Left ventricle myocardium inferior (tissue), 1 donor: ENCODE measurements around the gene KIFC3. TPM values are rescaled to one million over a fixed set of nuclear protein-coding genes. Genes with fewer than 3 reads are reported as not detected.
A peak's percentile ranks its signal among the peaks of the same experiment; 100 is the strongest.
"Not testable (repeated sequence)": the region's sequence is repeated elsewhere in the genome, so short reads cannot be mapped to it uniquely, and the experiment has no call there.

Experiments used
- DNase-seq: peaks from one replicate; pipeline ENCODE4 v3.0.0-alpha.2; 2020
- H3K27ac ChIP-seq: fragments of 200-600 bp; replicated peaks from 2 replicates; pipeline ENCODE4 v1.8.0; 2021
- H3K27me3 ChIP-seq: fragments of 200-600 bp; 2 replicates; pipeline ENCODE4 v1.8.0; 2021; ENCODE audit warnings: low read depth
- H3K36me3 ChIP-seq: fragments of 200-600 bp; 2 replicates; pipeline ENCODE4 v1.8.0; 2021
- H3K4me1 ChIP-seq: fragments of 200-600 bp; 2 replicates; pipeline ENCODE4 v1.8.0; 2021
- H3K4me3 ChIP-seq: fragments of 200-600 bp; 2 replicates; pipeline ENCODE4 v1.8.0; 2021; ENCODE audit warnings: mild to moderate bottlenecking, moderate library complexity
- H3K9me3 ChIP-seq: fragments of 200-600 bp; replicated peaks from 2 replicates; pipeline ENCODE4 v1.8.0; 2021
- intact Hi-C: fragments of 100-400 bp; cut with micrococcal nuclease; formaldehyde crosslinking; loops from one replicate; pipeline ENCODE4 v1.11.0; 2022
- total RNA-seq: library from RNA; stranded (reverse); fragmentation: NEBNext Ultra II Directional; extraction: Animal tissue kit (Norgen Biotek cat#: 25700); gene quantifications from one replicate; pipeline ENCODE4 v1.2.1, GENCODE V29; 2021
- TF ChIP-seq, protein P1 (sequence below): fragments of 200-600 bp; IDR thresholded peaks from 2 replicates; pipeline ENCODE4 v1.8.0; 2021; ENCODE audit warnings: antibody characterized with exemption, mild to moderate bottlenecking, borderline replicate concordance
- donor health status: DM: no; HTN: yes; CAD: no; lungs with severe emphysema.

KIFC3 gene
- total RNA-seq, 1 donor from 2014 or later, result 63.5 TPM

DNA sequence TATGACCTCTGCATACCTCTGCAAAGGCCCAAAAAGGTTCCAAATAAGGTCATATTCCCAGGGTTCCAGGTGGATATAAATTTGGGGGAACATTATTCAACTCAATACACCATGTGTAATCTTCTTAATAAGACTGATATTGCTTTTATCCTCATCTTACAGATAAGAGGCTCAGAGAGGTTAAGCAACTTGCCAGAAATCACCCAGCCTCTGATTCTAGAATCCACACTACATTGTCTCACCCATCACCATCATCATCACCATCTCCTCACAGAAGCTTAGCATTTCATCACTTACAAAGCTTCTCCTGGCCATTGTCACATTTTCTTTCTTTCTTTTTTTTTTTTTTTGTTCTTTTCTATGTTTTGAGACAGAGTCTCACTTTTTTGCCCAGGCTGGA, 15.4 kb upstream of the KIFC3 start:
- TF ChIP-seq, protein P1, sequence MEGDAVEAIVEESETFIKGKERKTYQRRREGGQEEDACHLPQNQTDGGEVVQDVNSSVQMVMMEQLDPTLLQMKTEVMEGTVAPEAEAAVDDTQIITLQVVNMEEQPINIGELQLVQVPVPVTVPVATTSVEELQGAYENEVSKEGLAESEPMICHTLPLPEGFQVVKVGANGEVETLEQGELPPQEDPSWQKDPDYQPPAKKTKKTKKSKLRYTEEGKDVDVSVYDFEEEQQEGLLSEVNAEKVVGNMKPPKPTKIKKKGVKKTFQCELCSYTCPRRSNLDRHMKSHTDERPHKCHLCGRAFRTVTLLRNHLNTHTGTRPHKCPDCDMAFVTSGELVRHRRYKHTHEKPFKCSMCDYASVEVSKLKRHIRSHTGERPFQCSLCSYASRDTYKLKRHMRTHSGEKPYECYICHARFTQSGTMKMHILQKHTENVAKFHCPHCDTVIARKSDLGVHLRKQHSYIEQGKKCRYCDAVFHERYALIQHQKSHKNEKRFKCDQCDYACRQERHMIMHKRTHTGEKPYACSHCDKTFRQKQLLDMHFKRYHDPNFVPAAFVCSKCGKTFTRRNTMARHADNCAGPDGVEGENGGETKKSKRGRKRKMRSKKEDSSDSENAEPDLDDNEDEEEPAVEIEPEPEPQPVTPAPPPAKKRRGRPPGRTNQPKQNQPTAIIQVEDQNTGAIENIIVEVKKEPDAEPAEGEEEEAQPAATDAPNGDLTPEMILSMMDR, result no peak
- DNase-seq, result no peak
- intact Hi-C loops, result no loop called here
- Histone ChIP-seq H3K4me3 (no peak overlapping the region), H3K4me1 (peaks cover 23% of the 10 kb centered on the region), H3K36me3 (no peaks in the 10 kb centered on the region), H3K27me3 (no peaks in the 10 kb centered on the region), H3K9me3 (no peaks in the 10 kb centered on the region), H3K27ac (no peak overlapping the region)

GRCh38 chr16:57815987-57816745, 13.9 kb upstream of the KIFC3 start:
- peak; percentile 88 for DNase-seq
- Histone ChIP-seq H3K9me3 (no peaks in the 10 kb centered on the region), H3K27ac (peak overlapping the region; percentile 85), H3K4me3 (no peak overlapping the region), H3K36me3 (no peaks in the 10 kb centered on the region), H3K4me1 (peaks cover 23% of the 10 kb centered on the region), H3K27me3 (no peaks in the 10 kb centered on the region)
- intact Hi-C loops, result no loop called here
- TF ChIP-seq, protein P1, result no peak

DNA sequence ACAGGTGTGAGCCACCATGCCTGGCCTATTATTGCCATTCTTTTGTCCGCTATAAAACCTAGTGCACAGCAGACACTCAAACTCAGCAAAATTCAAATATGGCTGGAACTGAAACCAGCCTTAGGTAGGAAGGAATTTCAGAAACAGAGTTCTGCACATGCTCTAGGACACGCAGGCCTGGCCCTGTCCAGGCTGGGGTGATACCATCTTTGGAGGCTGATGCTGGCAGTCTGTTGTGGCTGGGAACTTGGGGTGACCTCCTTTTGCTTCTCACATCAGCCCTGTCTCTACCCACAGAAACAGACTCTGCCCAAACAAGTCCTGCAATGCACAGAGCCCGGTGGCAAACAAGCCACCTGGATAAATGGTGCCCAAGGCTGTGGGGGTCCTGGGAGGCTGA, 12.6 kb upstream of the KIFC3 start:
- no peaks in the 10 kb centered on the region for H3K9me3 ChIP-seq
- no peak overlapping the region for H3K4me3 ChIP-seq
- no peak overlapping the region for H3K27ac ChIP-seq
- DNase-seq, result no peak
- H3K4me1 ChIP-seq, result peaks cover 34% of the 10 kb centered on the region
- intact Hi-C loops, result no loop called here
- no peaks in the 10 kb centered on the region for H3K36me3 ChIP-seq
- no peaks in the 10 kb centered on the region for H3K27me3 ChIP-seq
- TF ChIP-seq, protein P1, result no peak

DNA sequence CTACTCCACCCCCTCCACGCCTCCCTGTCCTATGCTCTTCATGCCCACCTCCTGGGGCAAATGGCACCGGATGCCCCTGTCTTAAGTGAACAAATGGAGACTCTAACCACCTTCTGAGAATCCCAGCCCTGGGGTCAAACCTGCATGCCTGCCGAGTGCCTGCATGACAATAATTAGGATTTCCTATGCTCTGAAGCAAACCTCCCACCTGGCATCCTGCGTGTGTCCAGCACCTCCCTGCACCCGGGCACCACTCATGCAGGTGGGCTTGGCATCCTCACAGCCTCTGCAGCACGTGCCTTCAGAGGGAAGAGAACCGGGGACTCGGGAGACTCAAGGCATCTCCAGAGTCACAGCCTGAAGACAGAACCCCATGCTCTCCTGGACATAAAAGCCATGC, 11.2 kb upstream of the KIFC3 start:
- Histone ChIP-seq H3K4me1 (peaks cover 49% of the 10 kb centered on the region), H3K36me3 (no peaks in the 10 kb centered on the region), H3K4me3 (no peak overlapping the region), H3K27me3 (no peaks in the 10 kb centered on the region), H3K9me3 (no peaks in the 10 kb centered on the region), H3K27ac (no peak overlapping the region)
- TF ChIP-seq, protein P1, result no peak
- DNase-seq, result no peak
- intact Hi-C loops, result no loop called here

DNA sequence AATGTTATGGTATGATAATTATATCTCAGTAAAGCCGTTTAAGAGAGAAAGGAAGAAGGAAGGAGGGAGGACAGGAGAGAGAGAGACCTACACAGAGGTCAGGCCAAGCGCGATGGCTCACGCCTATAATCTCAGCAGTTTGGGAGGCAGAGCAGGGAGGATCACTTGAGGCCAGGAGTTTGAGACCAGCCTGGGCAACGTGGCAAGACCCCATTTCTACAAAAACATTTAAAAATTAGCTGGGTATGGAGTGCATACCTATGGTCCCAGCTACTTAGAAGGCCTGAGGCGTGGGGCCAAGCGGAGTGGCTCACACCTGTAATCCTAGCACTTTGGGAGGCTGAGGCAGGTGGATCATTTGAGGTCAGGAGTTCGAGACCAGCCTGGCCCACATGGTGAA, 9.0 kb upstream of the KIFC3 start:
- H3K27me3 ChIP-seq, intact Hi-C loops, DNase-seq, H3K4me3 ChIP-seq, H3K27ac ChIP-seq, H3K9me3 ChIP-seq, H3K36me3 ChIP-seq: not testable (repeated sequence)
- peaks cover 50% of the 10 kb centered on the region for H3K4me1 ChIP-seq

- TF ChIP-seq, protein P1, result no peak
- Histone ChIP-seq H3K4me3 (no peak overlapping the region), H3K27ac (peak overlapping the region; percentile 71), H3K36me3 (no peaks in the 10 kb centered on the region), H3K27me3 (no peaks in the 10 kb centered on the region), H3K9me3 (no peaks in the 10 kb centered on the region), H3K4me1 (peaks cover 45% of the 10 kb centered on the region)
- intact Hi-C loops, result no loop called here
- DNase-seq, result peak; percentile 75
Observed at GRCh38 chr16:57810197-57811031, 8.1 kb upstream of the KIFC3 start.
